Measurements from ENCODE around the gene ITGB5.

GRCh38 chr3:124836448-124836847 lies 50.7 kb downstream of the ITGB5 start:
- TF ChIP-seq, protein P1, sequence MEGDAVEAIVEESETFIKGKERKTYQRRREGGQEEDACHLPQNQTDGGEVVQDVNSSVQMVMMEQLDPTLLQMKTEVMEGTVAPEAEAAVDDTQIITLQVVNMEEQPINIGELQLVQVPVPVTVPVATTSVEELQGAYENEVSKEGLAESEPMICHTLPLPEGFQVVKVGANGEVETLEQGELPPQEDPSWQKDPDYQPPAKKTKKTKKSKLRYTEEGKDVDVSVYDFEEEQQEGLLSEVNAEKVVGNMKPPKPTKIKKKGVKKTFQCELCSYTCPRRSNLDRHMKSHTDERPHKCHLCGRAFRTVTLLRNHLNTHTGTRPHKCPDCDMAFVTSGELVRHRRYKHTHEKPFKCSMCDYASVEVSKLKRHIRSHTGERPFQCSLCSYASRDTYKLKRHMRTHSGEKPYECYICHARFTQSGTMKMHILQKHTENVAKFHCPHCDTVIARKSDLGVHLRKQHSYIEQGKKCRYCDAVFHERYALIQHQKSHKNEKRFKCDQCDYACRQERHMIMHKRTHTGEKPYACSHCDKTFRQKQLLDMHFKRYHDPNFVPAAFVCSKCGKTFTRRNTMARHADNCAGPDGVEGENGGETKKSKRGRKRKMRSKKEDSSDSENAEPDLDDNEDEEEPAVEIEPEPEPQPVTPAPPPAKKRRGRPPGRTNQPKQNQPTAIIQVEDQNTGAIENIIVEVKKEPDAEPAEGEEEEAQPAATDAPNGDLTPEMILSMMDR (IDR thresholded peaks at IDR 0.05) = no peak
- TF ChIP-seq POLR2AphosphoS5 (IDR thresholded peaks at IDR 0.05) (no peak), POLR2A (IDR thresholded peaks at IDR 0.05) (no peak), EP300 (IDR thresholded peaks at IDR 0.05) (no peak)

Measured in upper lobe of left lung (tissue), 4 donors.